ENCODE measurements around the gene RNU5D-1.

The RNU5D-1 gene

DNA sequence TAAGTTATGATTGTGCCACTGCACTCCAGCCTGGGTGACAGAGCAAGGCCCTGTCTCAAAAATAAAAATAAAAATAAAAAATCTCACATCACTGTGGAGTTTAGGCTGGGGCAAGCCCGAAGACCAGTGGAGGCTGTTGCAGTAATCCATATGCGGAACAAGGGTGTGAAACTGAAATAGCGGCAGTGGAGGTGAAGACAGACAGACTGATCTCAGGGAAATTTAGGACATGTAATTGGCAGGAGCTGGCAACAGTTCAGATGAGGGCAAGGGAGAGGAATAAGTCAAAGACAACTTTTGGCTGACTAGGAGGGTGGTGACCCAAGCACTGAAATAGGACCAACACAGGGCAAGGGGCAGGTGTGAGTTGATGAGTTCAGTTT, 48.1 kb downstream of the RNU5D-1 start:
- Histone ChIP-seq H3K4me1 (ENCODE audit: control insufficient read depth, insufficient read depth, low read length) (peaks cover 9% of the 10 kb centered on the region), H3K27me3 (ENCODE audit: control insufficient read depth, insufficient read depth, low read length) (no peaks in the 10 kb centered on the region), H3K9ac (ENCODE audit: low read depth, low read length) (no peak overlapping the region), H3K4me3 (ENCODE audit: low read depth, low read length) (no peak overlapping the region), H3K36me3 (ENCODE audit: control insufficient read depth, insufficient read depth, low read length) (no peaks in the 10 kb centered on the region), H3K27ac (ENCODE audit: low read depth, low read length) (no peak overlapping the region), H3K9me3 (ENCODE audit: control insufficient read depth, insufficient read depth, low read length) (no peaks in the 10 kb centered on the region)

DNA sequence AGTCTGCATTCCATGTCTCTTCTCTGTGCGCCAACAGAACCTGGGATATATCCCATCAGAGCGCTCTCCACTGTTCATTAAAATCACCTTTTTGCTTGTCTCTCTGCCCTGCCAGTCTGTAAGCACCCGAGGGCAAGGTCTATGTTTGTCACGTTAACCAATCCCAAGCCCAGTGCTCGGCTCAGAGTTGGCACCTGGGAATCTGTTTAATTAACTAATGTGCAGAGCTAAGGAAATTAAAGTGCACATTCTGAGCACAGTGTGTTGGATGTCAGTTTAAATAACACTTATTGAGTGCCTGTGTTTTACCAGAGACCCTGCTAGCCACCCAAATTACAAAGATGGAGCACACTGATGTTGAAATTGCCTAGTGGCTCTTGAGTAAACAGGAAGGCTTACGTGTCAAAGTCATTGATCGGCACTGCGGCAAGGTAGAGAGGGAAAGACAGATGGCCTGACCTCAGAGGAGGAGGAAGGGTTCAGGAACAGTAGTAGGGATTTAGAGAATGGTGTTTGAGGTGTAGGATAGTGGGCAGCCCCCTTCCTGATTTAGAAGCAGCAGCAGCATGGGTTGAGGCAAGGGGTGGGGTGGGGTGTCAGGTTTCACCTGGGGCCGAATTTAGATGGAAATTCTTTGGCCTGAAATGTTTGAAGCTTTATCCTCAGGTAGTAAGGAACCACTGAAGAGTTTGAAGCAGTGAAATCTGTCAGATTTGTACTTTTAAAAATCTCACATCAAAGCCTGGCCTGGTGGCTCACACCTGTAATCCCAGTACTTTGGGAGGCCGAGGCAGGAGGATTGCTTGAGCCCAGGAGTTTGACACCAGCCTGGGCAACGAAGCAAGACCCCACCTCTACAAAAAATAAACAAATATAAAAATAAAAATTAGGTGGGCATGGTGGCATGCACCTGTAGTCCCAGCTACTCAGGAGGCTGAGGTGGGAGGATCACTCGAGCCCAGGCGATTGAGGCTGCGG, 48.8 kb downstream of the RNU5D-1 start:
- Histone ChIP-seq H3K36me3 (ENCODE audit: control insufficient read depth, insufficient read depth, low read length) (no peaks in the 10 kb centered on the region), H3K9ac (ENCODE audit: low read depth, low read length) (no peak overlapping the region), H3K27me3 (ENCODE audit: control insufficient read depth, insufficient read depth, low read length) (no peaks in the 10 kb centered on the region), H3K4me3 (ENCODE audit: low read depth, low read length) (no peak overlapping the region), H3K27ac (ENCODE audit: low read depth, low read length) (no peak overlapping the region), H3K4me1 (ENCODE audit: control insufficient read depth, insufficient read depth, low read length) (peaks cover 9% of the 10 kb centered on the region), H3K9me3 (ENCODE audit: control insufficient read depth, insufficient read depth, low read length) (no peaks in the 10 kb centered on the region)

Measured in HUES48 (cell line).